Measurements from ENCODE around the gene UBE2D2. TPM values are rescaled to one million over a fixed set of nuclear protein-coding genes. Genes with fewer than 3 reads are reported as not detected.

The UBE2D2 gene
- polyA plus RNA-seq, 3 donors: 41.2 to 167 (median 133) TPM

GRCh38 chr5:139554264-139554663 lies 6.9 kb upstream of the UBE2D2 start:
- no peak overlapping the region for H3K27ac Mint-ChIP-seq
- TF ChIP-seq CTCF (IDR thresholded peaks at IDR 0.05): no peak

DNA sequence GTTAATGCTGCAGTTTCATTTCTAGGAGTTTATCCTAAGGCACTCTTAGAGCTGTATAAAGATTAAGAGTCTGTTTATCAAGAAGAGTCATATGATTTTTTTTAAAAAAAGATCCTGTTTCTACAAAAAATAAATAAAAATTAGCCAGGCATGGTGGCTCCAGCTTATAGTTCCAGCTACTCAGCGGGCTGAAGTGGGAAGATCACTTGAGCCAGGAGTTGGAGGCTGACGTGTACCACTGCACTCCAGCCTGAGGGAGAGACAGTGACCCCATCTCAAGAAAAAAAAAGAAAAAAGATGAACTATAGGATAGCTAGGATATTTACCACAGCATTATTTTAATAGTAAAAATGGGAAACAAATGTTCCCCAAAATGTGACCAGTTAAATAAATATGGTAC lies 3.3 kb upstream of the UBE2D2 start:
- TF ChIP-seq CTCF (IDR thresholded peaks at IDR 0.05): no peak
- no peak overlapping the region for H3K4me3 Mint-ChIP-seq
- WGBS (ENCODE audit: insufficient coverage): no CpG with 5 or more reads among the region's 2 CpGs

More at GRCh38 chr5:139554264-139554663, 6.9 kb upstream of the UBE2D2 start:
- H3K36me3 Mint-ChIP-seq: no peaks in the 10 kb centered on the region
- H3K27me3 ChIP-seq (ENCODE audit: control insufficient read depth in 2 of 2, insufficient read depth in 2 of 2, low read length in 2 of 2): no peaks in the 10 kb centered on the region
- no peak overlapping the region for H3K4me3 Mint-ChIP-seq
- H2AFZ ChIP-seq (ENCODE audit: insufficient read depth, low read depth, low read length, poor library complexity, severe bottlenecking): no peak overlapping the region
- no peak for DNase-seq
- peaks cover 0 to 5% of the 10 kb centered on the region in 2 donors for H3K9me3 ChIP-seq (replicated peaks in 1 of 2; ENCODE audit: control insufficient read depth in 1 of 2, insufficient read depth in 1 of 2, low read length in 2 of 2)
- no peaks in the 10 kb centered on the region for H3K79me2 ChIP-seq (ENCODE audit: insufficient read depth, low read length)
- peaks cover 0 to 7% (median 5%) of the 10 kb centered on the region in 7 donors for H3K9me3 Mint-ChIP-seq
- H3K27ac ChIP-seq (ENCODE audit: low read depth in 1 of 2, low read length in 2 of 2): no peak overlapping the region
- H3K4me1 Mint-ChIP-seq: peaks cover 4% of the 10 kb centered on the region
- peaks cover 0 to 3% (median 1%) of the 10 kb centered on the region in 3 donors for H3K27me3 Mint-ChIP-seq (ENCODE audit: low read depth in 3 of 3)
- H3K9ac ChIP-seq (ENCODE audit: insufficient read depth, low read length, poor library complexity, severe bottlenecking): no peak overlapping the region
- no peaks in the 10 kb centered on the region for H4K20me1 ChIP-seq (ENCODE audit: insufficient read depth, low read length)
- H3K4me3 ChIP-seq (replicated peaks in 1 of 3; ENCODE audit: low read depth in 2 of 3, low read length in 3 of 3): no peak overlapping the region
- intact Hi-C loops (cut with micrococcal nuclease): no loop called here
- no peaks in the 10 kb centered on the region for H3K36me3 ChIP-seq (replicated peaks in 1 of 2; ENCODE audit: control insufficient read depth in 1 of 2, insufficient read depth in 2 of 2, low read length in 2 of 2)
- no peak overlapping the region for H3K4me2 ChIP-seq (replicated peaks; ENCODE audit: extremely low read depth, low read length, poor library complexity, severe bottlenecking)
- 90% methylated on average over 3 of the region's 4 CpGs for WGBS (ENCODE audit: insufficient coverage)
- no peaks in the 10 kb centered on the region for H3K4me1 ChIP-seq (ENCODE audit: control insufficient read depth in 1 of 2, insufficient read depth in 2 of 2, low read length in 2 of 2)

More for the DNA sequence above, 3.3 kb upstream of the UBE2D2 start:
- H2AFZ ChIP-seq (ENCODE audit: insufficient read depth, low read depth, low read length, poor library complexity, severe bottlenecking): no peak overlapping the region
- H3K36me3 ChIP-seq (replicated peaks in 1 of 2; ENCODE audit: control insufficient read depth in 1 of 2, insufficient read depth in 2 of 2, low read length in 2 of 2): no peaks in the 10 kb centered on the region
- no peaks in the 10 kb centered on the region for H3K36me3 Mint-ChIP-seq
- H4K20me1 ChIP-seq (ENCODE audit: insufficient read depth, low read length): peaks cover 7% of the 10 kb centered on the region
- no peak overlapping the region for H3K9ac ChIP-seq (ENCODE audit: insufficient read depth, low read length, poor library complexity, severe bottlenecking)
- intact Hi-C loops (cut with micrococcal nuclease): no loop called here
- H3K4me3 ChIP-seq (replicated peaks in 1 of 3; ENCODE audit: low read depth in 2 of 3, low read length in 3 of 3): no peak overlapping the region
- DNase-seq: no peak
- H3K4me2 ChIP-seq (replicated peaks; ENCODE audit: extremely low read depth, low read length, poor library complexity, severe bottlenecking): no peak overlapping the region
- no peak overlapping the region for H3K27ac ChIP-seq (ENCODE audit: low read depth in 1 of 2, low read length in 2 of 2)
- peaks cover 14 to 18% of the 10 kb centered on the region in 2 donors for H3K4me1 ChIP-seq (ENCODE audit: control insufficient read depth in 1 of 2, insufficient read depth in 2 of 2, low read length in 2 of 2)
- no peaks in the 10 kb centered on the region for H3K27me3 ChIP-seq (ENCODE audit: control insufficient read depth in 2 of 2, insufficient read depth in 2 of 2, low read length in 2 of 2)
- H3K9me3 Mint-ChIP-seq: no peaks in the 10 kb centered on the region
- H3K4me1 Mint-ChIP-seq: peaks cover 14% of the 10 kb centered on the region
- no peaks in the 10 kb centered on the region for H3K9me3 ChIP-seq (replicated peaks in 1 of 2; ENCODE audit: control insufficient read depth in 1 of 2, insufficient read depth in 1 of 2, low read length in 2 of 2)
- peaks cover 0 to 5% (median 1%) of the 10 kb centered on the region in 3 donors for H3K27me3 Mint-ChIP-seq (ENCODE audit: low read depth in 3 of 3)
- H3K79me2 ChIP-seq (ENCODE audit: insufficient read depth, low read length): peaks cover 19% of the 10 kb centered on the region
- H3K27ac Mint-ChIP-seq: no peak overlapping the region

Measured in CD14-positive monocyte (primary cell).